GM04504 (cell line): ENCODE data around the gene HSPA12A.

Source experiments
- DNase-seq: peaks from one replicate; pipeline ENCODE4 v3.0.0-alpha.2; 2012; ENCODE audit warnings: low read depth

The HSPA12A gene

DNA sequence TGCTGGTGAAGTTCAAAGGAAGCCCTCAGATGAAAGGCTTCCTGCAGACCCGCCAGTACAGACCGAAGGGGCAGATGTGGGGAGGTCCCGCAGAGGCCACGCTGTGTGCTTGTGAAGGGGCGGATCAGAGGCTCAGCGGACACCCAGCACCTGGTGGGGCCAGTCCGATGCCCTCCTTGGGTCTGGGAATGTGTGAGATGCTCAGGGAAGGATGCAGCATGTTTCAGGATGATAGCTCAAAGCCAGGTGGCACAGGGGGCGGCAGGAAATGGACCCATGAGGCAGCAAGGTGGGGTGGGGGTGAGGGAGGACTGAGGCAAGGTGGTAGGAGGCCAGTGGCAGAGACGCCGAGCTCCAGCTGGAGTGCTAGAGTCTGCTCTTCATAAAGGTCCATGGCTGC is 27.9 kb upstream of the HSPA12A start:
- no peak for DNase-seq

GRCh38 chr10:116769791-116770190 is 27.4 kb upstream of the HSPA12A start:
- no peak for DNase-seq

DNA sequence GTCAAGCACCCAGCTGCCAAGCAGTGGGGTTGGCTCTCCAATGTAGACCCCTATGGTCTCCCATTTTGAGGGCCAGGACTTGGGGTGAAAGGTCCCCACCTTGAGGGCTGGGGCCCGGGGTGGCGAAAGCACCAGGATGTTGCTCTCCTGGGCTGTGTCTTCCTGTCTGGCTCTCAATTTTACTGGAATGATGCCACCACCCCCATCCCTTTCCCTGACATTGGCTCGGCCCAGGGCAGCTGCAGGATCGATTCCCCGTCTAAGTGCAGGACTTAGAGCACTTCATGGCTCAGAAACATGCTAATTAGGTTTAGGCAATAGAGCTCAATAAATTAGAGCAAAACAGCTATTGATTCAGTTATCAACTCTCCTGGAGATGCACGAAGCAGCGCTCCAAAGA is 27.0 kb upstream of the HSPA12A start:
- no peak for DNase-seq

GRCh38 chr10:116768786-116769185 is 26.4 kb upstream of the HSPA12A start:
- DNase-seq = no peak

DNA sequence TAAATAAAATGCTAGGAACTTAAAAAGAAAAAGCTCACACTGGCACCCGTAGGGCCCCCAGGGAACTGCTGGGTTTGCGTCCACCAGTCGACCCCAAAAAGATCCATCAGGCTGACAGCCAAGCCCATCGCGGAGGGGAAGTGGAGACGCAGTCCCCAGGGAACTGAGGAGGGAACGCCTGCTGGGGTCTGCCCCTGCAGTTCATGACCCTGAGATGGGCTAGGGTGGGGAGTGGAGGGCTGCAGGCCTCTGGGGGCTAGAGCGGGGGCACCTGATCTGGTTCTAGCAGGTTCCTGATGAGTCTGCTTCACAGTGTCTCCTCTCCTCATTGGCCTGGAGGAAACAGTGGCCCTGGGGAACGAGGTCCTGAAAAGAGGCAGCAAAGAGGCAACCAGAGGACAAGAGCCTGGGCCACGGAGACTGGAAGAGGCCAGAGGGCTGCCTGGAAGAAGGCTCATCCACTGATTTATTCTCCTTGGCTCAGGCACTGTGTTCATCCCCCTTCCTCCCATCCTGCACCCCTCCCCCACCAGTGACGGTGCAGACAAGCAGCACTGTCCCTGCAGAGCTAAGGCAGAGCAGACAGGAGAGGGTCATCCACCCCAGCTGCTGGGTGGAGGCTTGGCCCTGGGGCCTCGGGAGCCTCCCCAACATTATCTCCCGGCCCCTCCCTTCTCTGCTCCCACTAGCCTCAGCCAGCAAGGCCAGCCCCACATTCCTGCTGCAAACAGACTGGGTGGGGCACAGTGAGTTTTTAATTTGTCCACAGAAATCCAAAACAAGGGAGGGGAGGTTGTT is 24.7 kb upstream of the HSPA12A start:
- peak; percentile 51 for DNase-seq

DNA sequence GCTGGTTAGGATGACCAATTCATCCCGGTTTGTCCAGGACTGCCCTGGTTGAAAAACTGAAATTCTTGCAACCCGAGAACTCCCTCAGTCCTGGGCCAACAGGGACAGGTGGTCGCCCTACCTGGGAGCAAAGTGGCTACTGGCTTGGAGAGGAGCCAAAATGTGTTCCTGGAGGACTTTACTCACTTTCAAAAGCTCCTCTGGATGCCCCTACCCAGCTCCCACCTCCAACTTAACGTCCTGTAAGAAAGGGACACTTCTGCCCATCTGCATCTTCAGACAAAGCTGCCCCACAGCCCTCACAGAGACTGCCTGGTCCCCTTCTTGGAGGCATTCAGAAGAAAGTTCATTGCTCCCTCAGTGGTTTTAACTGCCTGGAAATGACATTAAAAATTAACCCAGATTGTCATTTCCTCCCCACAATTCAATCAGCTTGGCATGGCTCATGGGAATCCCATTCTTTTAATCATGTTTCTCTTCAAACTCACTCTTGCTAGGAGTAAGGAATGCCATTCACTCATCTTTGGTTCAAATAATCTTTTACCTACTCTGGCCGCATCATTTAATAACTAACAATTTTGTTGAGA is 24.0 kb upstream of the HSPA12A start:
- no peak for DNase-seq

DNA sequence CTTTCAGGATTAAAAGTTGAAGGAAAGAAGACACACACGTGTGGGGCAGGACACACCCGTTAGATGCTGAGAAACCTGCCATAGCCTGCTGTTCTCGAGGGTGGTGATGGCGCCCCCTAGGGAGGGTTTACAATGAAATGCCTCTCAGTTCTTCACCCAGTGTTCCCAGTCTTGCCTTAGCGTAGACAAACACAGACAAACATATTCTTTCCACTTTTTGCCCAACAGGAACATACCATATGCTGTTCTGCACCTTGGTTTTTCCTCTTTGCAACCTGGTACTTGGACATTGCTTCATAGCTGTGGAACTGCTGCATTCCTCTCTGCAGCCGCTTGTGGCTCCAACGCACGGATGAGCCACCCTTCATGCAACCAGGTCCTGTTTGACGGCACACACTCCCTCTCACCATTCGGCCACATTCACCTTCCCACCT is 23.3 kb upstream of the HSPA12A start:
- no peak for DNase-seq

DNA sequence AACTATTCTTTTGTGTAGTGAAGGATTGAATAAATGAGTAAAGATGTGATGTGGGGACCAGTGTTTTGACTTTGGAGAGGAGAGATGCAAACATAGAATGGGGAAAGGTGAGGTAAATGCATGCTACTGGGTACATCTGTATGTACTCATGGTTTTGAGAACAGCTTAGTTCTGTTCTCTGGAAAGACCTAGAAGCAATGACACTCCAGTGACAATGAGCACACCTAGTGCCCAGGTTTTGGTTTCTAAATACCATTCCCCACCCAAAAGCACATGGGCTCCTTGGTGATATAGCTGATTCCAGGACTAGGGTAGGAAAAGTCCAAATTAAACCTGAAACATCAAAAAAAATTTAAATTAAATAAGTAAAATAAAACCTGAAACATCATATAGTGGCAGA is 22.6 kb upstream of the HSPA12A start:
- no peak for DNase-seq

DNA sequence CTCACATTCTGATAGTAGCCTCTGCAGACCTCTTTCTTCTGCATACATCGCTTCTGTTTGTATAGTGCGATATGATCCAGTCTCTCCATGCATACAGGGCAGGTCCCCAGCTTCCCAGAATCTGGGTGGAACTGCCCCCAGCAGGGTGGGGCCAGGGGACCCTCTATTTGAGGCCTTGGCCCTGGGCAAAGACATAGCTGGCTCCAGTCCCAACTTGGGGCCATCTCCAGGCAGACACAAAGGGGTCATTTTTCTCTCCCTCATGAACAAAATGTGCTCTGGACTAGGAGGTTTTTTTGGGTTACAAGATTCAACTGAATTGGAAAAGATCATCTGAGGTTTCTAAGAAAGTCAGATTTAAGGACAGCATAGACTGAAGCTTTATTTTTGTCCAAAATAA is 21.1 kb upstream of the HSPA12A start:
- DNase-seq = no peak

- DNase-seq = no peak
Measured at GRCh38 chr10:116761883-116762282, 19.5 kb upstream of the HSPA12A start.

GRCh38 chr10:116760919-116761318 is 18.6 kb upstream of the HSPA12A start:
- no peak for DNase-seq

DNA sequence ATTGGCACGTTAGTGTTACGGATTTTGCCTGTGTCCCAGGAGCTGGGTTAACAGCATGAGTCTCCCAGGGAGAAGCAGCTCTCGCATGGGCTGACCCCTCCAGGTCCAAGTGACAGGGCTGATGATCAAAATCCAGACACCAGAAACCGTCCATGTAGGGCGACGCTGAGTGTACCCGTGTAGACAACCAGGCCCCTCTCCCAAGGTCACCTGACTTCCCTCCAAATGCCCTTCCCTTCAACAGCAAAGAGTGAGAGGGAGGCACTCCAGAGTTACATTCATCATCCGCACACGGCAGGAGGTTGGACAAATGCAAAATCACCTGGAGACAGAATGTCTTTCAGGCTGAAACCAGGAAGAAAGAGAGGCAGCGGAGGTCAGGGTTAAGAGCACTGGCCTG is 14.9 kb upstream of the HSPA12A start:
- DNase-seq = no peak

GRCh38 chr10:116756277-116756676 is 13.9 kb upstream of the HSPA12A start:
- no peak for DNase-seq

- DNase-seq = no peak
Measured at GRCh38 chr10:116753759-116754158, 11.4 kb upstream of the HSPA12A start.

GRCh38 chr10:116752969-116753665 is 10.8 kb upstream of the HSPA12A start:
- no peak for DNase-seq

- DNase-seq = no peak
Measured at GRCh38 chr10:116752563-116752962, 10.2 kb upstream of the HSPA12A start.

- no peak for DNase-seq
Measured at GRCh38 chr10:116748471-116748870, 6.1 kb upstream of the HSPA12A start.

DNA sequence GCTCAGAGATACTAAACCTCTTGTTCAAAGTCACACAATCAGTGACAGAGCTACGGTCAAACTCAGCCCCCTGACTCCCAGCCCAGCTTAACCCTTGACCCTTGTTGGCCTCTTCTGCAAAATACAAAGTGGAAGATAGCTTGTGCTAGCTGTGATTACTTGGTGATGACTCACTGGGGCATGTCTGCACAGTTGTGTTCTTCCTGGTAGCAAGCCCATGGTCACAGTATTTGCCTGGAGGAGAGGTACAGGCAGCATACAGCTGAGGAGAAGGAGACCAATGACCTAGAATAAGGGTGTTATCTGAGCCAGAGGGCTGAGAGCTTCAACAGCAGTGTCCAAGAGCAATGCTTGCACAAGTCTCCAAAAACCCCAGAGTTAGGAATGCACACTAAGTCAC is 5.7 kb upstream of the HSPA12A start:
- no peak for DNase-seq

DNA sequence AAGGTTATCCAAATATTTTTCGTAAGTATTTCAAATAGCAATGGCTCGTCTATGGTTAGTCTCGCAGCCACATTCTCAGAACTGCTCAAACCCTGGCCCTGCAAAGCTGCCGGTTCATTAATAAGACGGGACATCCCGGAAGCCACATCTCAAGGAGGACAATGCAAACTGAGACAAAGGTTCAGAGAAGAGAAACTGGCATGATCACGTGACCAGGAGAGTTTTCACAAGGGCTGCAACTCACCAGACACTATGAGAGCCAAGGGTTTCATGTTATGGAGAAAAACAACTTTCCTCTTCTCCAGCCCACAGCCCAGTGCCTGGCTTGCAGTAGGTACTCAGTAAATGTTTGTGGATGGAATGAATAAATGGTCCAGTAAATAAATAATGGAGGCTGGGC is 5.0 kb upstream of the HSPA12A start:
- no peak for DNase-seq

DNA sequence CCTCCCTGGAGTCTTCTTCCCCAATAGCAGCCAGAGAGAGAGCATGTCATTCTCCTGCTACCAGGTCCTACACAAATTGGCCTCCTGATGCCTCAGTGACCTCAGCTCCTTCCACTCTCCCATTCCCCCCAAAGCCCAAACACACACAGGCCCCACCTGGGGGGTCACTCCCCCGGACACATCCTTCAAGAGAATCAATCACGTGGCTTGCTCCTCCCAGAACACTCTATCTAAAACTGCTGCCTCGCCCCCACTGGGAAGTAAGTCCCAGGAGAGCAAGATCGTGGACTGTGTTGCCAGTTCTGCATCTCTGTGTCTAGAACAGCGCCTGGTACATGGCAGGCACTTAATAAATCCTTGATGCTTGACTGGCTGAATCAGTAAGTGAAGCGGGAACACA is 2.5 kb upstream of the HSPA12A start:
- no peak for DNase-seq

DNA sequence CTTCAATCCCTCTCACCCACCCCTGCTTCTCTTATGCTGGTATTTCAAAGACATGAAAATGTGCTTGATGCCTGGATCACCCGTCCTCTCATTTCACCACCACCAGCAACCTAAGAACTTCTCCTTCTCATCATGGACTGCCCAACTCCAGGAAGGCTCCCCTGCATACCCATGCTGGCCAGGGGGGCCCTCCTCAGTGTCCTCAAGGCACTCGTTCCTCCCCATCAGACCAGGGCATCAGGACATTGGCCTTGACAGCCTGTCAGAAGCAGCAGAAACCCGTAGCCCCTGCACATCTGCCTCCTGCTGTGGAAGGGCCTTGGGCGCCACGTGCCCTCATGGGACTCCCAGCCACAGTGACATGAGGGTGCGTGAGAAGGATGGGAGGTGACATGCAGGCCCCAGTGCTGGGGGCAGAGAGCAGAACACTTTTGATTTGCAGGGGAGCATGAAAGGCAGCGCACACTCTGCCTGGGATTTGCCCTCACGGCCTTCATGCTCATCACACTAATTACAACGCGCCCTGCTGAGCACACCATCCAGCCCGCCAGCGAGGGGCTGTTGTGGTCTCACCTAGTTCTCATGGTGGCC is 1.9 kb upstream of the HSPA12A start:
- no peak for DNase-seq

GRCh38 chr10:116743266-116744064 is 1.1 kb upstream of the HSPA12A start:
- no peak for DNase-seq
